GM12872 (cell line): ENCODE measurements around the gene NDUFC1.

Experiments used
- CTCF ChIP-seq: IDR thresholded peaks from 3 replicates; pipeline ENCODE4 v1.5.1; 2011; ENCODE audit warnings: low read depth, mild to moderate bottlenecking, low read length, moderate library complexity; ENCODE audit not compliant: insufficient read depth

Gene NDUFC1

DNA sequence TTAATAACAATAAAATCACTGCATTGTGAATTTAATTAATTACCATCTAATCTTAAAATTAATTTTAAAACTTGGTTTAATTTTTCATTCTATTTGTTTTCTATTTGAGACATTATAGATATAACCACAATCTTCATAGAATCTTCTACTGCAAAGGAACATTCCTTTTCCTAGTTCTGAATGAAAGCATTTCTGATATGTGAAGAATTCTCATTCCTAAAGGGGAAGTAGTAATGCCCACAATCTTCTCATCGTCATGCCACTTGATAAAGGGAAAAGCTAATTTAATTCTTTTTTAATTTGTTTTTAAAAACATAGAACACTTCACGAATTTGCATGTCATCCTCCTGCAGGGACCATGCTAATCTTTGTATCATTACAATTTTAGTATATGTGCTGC is 45.9 kb downstream of the NDUFC1 start:
- TF ChIP-seq CTCF: no peak

DNA sequence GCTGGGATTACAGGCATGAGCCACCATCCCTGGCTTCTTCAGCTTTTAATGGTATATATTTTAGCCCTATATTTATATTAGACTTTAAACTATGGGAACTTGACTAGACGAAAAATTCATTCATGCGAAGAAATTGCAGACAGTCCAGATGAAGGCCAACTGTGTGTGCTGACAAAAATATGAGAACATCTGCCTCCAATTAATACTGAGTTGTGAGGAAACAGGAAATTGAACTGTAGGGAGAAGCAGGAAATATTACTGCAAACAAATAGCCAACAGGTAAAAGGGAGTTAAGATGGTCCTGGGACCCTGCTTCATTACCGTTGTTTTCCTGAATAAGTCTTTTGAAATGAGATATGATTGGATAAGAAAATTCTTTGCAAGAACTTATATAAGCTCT is 48.6 kb downstream of the NDUFC1 start:
- no peak for TF ChIP-seq CTCF

DNA sequence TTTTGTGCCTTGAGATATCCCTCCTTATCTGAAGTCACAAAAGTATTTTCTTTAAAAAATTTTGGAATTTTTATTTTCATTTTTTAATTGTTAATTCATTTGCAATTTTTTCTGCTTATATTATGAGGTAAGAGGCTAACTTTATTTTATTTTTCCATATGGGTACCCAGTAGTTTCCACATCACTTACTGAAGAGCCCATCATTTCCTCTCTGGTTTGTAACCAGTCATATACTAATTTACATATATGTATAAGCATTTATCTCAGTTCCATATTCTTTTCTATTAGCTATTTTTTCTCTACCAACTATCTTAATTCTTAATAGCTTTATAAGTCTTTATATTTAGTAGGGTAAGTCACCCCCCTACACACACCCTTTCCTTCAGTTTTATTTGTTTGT is 49.2 kb downstream of the NDUFC1 start:
- TF ChIP-seq CTCF: no peak

DNA sequence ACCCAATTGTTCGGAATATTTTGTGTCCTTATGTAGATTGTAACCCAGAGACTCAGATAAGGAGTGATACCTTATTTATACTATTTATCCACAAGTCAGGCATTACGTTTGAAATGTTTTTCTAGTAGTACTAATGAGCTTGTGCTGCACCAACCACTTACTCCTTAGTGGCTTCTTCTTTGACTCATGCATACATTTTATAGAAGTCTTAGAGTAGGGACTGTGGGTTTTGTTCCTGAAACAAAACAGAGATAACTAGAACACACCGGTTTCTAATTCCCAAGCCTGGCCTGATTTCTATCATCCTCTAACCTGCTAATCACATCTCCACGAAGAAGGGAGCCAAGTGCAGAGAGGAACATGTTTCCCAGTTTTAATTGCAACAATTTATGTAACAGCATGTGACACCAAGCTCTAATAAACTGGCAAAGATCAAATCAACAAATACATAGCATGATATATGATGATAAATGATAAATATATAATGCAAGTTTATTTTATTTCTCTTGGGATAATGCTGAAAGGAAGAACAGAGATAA is 54.5 kb downstream of the NDUFC1 start:
- no peak for TF ChIP-seq CTCF

GRCh38 chr4:139247241-139247640 is 55.0 kb downstream of the NDUFC1 start:
- TF ChIP-seq CTCF: no peak

- TF ChIP-seq CTCF: no peak
Measured at GRCh38 chr4:139246166-139246565, 56.1 kb downstream of the NDUFC1 start.

- TF ChIP-seq CTCF: no peak
Measured at GRCh38 chr4:139245590-139245989, 56.7 kb downstream of the NDUFC1 start.
